ENCODE results near the gene CSTB.
"Not testable (repeated sequence)": the region's sequence is repeated elsewhere in the genome, so short reads cannot be mapped to it uniquely, and the experiment has no call there.

CSTB gene

GRCh38 chr21:43775795-43776430, at the start of gene CSTB:
Gene CSTB, minus strand, starts transcription at chr21:43776308. Its CDS starts 39 bp downstream, at chr21:43776269.
- peak; percentile 37 for DNase-seq

GRCh38 chr21:43825242-43825935, 49.3 kb upstream of the CSTB start:
- DNase-seq: no peak

GRCh38 chr21:43824333-43825241, 48.5 kb upstream of the CSTB start:
- no peak for DNase-seq

GRCh38 chr21:43822741-43823140, 46.6 kb upstream of the CSTB start:
- DNase-seq: not testable (repeated sequence)

GRCh38 chr21:43822166-43822565, 46.1 kb upstream of the CSTB start:
- not testable (repeated sequence) for DNase-seq

GRCh38 chr21:43820466-43820865, 44.4 kb upstream of the CSTB start:
- DNase-seq: no peak

GRCh38 chr21:43819511-43820405, 43.6 kb upstream of the CSTB start:
- no peak for DNase-seq

- no peak for DNase-seq
These were observed 42.6 kb upstream of the CSTB start for GRCh38 chr21:43818685-43819084.

GRCh38 chr21:43817157-43818086, 41.3 kb upstream of the CSTB start:
- no peak for DNase-seq

- no peak for DNase-seq
These were observed 40.5 kb upstream of the CSTB start for GRCh38 chr21:43816611-43817071.

GRCh38 chr21:43815991-43816390, 39.9 kb upstream of the CSTB start:
- DNase-seq: no peak

- no peak for DNase-seq
These were observed 39.1 kb upstream of the CSTB start for GRCh38 chr21:43815107-43815613.

- no peak for DNase-seq
These were observed 38.4 kb upstream of the CSTB start for GRCh38 chr21:43814215-43815106.

- DNase-seq: no peak
These were observed 37.5 kb upstream of the CSTB start for GRCh38 chr21:43813656-43813980.

GRCh38 chr21:43812957-43813655, 37.0 kb upstream of the CSTB start:
- no peak for DNase-seq

- no peak for DNase-seq
These were observed 36.2 kb upstream of the CSTB start for GRCh38 chr21:43812139-43812821.

- DNase-seq: no peak
These were observed 35.4 kb upstream of the CSTB start for GRCh38 chr21:43811262-43812105.
